Retinal pigment epithelial cell (primary cell): ENCODE results near the gene SUMF2.
A peak's percentile ranks its signal among the peaks of the same experiment; 100 is the strongest.
"Not testable (repeated sequence)": the region's sequence is repeated elsewhere in the genome, so short reads cannot be mapped to it uniquely, and the experiment has no call there.

Source experiments
- DNase-seq: peaks from one replicate; pipeline ENCODE4 v3.0.0-alpha.2; 2010; ENCODE audit warnings: low read depth
- H3K4me3 ChIP-seq: 2 replicates; pipeline ENCODE4 v1.5.1; 2011; ENCODE audit warnings: mild to moderate bottlenecking, low read length, control low read depth, moderate library complexity
- TF ChIP-seq, protein P1 (sequence below): conservative IDR thresholded peaks from 2 replicates; pipeline ENCODE4 v1.5.1; 2011; ENCODE audit warnings: low read depth, low read length, control low read depth, inconsistent platforms

Gene SUMF2

DNA sequence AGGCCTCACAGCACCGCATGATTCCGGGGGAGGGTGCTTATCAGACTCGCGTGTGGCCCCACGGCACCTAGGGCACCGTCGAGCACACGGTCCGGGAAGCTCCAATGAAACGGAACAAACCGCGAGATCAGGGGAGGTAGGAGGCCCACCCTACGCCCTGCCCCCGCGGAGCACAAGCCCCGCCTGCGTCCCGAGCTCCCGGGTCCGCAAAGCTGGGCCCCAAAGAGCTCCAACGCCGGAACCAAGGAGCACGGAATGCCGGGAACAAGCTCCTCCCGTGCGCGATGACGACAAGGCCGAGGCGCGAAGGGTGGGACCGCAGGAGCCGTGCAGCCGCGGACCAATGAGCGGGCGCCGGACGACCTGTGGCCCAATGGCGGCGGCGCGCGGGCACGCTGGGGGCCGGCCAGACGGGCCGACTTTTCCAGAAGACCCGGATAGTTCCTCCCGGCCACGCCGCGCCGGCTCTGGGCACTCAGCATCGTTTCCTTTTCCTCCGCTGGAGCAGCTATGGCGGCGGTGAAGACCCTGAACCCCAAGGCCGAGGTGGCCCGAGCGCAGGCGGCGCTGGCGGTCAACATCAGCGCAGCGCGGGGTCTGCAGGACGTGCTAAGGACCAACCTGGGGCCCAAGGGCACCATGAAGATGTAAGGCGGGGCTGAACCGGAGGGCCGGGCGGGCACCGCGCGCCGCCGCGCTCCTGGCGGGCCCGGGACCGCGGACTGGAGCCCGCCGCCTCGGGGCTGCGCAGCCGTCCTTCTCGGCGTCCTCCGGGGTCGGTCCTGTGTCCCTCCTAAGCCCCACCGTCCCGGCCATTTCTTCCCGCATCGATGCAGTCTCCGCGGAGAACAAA is 12.5 kb upstream of the SUMF2 start, which contains the start of the genes CCT6A and PSPH:
CCT6A (plus strand) TSS at position 427 of the 853 bp plus-strand sequence; CDS start at position 511, 84 bp downstream.
PSPH (minus strand) TSS at position 106 of the 853 bp plus-strand sequence. CDS start 30,232 bp downstream, outside the sequence.
- H3K4me3 ChIP-seq: peak within 1 kb of the TSS; percentile 80
- TF ChIP-seq, protein P1, sequence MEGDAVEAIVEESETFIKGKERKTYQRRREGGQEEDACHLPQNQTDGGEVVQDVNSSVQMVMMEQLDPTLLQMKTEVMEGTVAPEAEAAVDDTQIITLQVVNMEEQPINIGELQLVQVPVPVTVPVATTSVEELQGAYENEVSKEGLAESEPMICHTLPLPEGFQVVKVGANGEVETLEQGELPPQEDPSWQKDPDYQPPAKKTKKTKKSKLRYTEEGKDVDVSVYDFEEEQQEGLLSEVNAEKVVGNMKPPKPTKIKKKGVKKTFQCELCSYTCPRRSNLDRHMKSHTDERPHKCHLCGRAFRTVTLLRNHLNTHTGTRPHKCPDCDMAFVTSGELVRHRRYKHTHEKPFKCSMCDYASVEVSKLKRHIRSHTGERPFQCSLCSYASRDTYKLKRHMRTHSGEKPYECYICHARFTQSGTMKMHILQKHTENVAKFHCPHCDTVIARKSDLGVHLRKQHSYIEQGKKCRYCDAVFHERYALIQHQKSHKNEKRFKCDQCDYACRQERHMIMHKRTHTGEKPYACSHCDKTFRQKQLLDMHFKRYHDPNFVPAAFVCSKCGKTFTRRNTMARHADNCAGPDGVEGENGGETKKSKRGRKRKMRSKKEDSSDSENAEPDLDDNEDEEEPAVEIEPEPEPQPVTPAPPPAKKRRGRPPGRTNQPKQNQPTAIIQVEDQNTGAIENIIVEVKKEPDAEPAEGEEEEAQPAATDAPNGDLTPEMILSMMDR: no peak

DNA sequence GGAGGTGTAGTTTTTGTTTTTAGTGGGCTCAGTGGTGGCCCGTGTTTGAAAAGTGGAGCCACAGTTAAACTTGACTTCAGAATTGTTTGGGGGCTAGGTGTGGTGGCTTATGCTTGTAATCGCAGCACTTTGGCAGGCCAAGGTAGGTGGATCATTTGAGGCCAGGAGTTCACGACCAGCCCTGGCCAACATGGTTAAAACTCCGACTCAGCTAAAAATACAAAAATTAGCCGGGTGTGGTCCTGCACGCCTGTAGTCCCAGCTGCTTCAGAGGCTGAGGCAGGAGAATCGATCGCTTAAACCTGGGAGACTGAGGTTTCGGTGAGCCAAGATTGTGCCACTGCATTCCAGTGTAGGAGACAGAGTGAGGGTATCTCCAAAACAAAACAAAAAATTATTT is 10.7 kb upstream of the SUMF2 start:
- DNase-seq: no peak
- TF ChIP-seq, protein P1: no peak
- H3K4me3 ChIP-seq: peak overlapping the region; percentile 80

More for the DNA sequence above, 12.5 kb upstream of the SUMF2 start, which contains the start of the genes CCT6A and PSPH:
- peak; percentile 95 for DNase-seq

DNA sequence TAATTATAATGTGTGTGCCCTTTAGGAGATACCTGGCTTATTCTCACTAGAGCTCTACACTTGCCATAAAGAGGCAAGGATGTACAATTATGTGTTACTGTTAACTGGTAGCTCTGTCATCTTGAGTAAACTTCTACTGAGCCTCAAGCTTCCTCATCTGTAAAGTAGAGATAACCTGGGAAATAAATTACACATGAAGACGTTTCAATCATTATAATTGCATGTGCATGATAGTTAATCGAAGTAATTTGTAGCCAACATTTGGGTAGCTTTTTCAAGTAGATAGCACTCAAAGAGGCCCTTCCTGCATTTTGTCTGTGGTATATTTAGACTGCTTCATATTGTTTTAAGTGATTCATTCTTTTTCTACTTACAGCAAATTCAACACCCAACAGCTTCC is 10.1 kb upstream of the SUMF2 start:
- no peak for DNase-seq
- H3K4me3 ChIP-seq: no peak overlapping the region
- TF ChIP-seq, protein P1: no peak

DNA sequence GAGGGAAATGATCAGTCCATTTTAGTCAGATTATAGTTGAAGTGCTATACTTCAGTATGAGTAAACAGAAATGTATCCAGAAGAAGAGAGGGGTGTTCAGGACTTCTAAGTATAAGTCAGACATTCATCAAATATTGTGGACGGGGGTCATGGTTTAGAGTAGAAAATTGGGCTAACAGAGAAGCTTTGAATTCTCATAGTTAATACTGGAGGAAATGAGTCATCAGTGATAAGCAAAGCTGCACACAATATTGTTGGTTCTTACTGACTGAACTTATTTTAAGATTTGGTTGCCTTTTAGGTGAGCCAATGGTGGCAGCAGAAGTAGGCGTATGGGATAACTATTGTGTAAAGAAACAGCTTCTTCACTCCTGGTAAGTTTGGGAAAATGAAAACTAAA is 1.7 kb upstream of the SUMF2 start:
- TF ChIP-seq, protein P1: no peak
- DNase-seq: no peak
- H3K4me3 ChIP-seq: no peak overlapping the region

DNA sequence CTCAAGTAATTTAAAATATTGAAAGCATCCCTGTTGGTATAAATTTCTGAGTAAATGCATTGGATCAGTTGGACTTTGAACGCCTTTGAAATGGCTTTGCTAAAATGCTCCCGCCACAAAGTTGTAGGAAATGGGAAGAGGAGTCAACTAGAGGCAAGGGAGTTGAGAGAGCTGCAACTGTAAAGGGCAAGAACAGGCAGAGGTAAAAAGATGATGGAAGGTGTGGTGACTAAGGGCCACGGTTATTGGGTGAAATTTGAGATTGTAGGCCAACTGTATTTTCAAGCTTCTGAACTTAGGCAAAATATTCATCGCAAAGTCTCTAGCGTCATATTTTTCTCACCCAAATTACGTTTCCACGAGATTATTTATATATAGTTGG is 595 bp upstream of the SUMF2 start:
- no peak overlapping the region for H3K4me3 ChIP-seq
- DNase-seq: no peak
- TF ChIP-seq, protein P1: no peak

DNA sequence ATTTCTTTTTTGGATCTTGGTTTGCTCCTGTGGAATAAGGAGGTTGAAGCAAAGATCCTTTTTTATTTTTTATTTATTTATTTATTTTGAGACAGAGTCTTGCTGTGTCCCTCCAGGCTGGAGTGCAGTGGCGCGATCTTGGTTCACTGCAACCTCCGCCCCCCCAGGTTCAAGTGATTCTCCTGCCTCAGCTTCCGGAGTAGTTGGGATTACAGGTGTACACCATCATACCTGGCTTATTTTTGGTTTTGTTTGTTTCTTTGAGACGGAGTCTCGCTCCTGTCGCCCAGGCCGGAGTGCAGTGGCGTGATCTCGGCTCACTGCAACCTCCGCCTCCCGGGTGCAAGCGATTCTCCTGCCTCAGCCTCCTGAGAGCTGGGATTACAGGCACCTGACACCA is 2.3 kb downstream of the SUMF2 start:
- DNase-seq, H3K4me3 ChIP-seq: not testable (repeated sequence)

DNA sequence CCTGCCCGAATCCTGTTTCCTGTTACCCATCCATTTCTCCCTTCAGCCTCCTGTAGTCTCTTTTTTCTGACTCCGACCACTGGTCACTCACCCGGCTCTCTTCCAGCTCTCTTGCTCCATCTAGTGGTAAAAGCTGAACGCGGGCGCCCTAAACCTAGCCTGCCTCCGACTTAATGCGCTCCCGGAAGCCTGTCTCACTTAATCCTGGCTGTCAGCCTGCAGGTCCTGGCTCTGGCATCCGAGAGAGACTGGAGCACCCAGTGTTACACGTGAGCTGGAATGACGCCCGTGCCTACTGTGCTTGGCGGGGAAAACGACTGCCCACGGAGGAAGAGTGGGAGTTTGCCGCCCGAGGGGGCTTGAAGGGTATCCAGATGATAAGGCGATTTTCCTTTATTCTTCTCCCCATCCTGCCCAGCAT is 10.3 kb downstream of the SUMF2 start:
- TF ChIP-seq, protein P1: peak; percentile 91
- no peak overlapping the region for H3K4me3 ChIP-seq
- DNase-seq: peak; percentile 63
